Measurements from ENCODE around the gene DDB1. TPM values are rescaled to one million over a fixed set of nuclear protein-coding genes. Genes with fewer than 3 reads are reported as not detected.

Gene DDB1
- total and polyA plus RNA-seq, 9 of the 15 experiments (the other 6 are each of a cell fraction or from before 2014, with no cell fraction given) = 172 to 361 (median 266) TPM

DNA sequence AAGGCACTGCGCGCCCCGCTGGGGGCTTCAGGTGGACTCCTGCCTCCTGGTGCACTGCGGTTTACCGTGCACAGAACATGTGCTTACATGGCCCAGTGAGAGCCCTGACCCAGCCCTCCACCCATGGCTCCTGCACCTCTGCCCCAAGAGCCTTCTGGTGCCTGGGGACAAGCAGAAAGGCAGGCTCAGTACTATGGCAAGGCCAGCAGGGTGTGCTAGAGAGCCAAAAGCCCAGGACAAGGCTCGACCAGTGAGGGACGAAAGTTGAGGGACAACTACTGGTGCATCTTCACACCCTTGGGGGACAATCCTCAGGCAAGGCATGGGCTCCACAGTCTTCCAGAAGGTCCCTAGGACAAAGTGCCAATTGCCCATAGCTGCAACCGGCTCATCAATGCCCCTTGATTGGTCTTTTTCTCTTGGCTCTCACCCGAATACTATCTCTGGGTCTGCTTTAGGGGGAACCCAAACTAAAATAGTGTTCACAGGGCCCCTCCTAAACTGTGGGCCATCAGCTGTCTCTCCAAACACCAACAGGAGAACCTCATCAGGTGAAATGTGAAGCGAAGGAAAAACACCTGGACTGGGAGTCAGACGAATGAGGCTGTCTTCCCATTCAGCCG, 78.4 kb downstream of the DDB1 start:
- ATAC-seq (peak; percentile 97), DNase-seq (ENCODE audit: extremely low read depth in 1 of 4, low spot score in 3 of 4) (peak; percentile 80 to 88 (median 86)), FAIRE-seq (peak; percentile 99)
- Histone ChIP-seq H3K9ac (ENCODE audit: insufficient read depth in 1 of 2, low read depth in 2 of 2, low read length in 2 of 2) (no peak overlapping the region), H3K4me1 (replicated peaks in 1 of 2; ENCODE audit: control insufficient read depth in 2 of 2, insufficient read depth in 2 of 2, low read length in 2 of 2) (peaks cover 0 to 13% of the 10 kb centered on the region in 2 experiments; a peak in 2 of 5 replicates), H3K4me2 (ENCODE audit: insufficient read depth, low read length) (no peak overlapping the region), H3K9me1 (ENCODE audit: control insufficient read depth, insufficient read depth, low read length) (no peaks in the 10 kb centered on the region), H2AFZ (ENCODE audit: low read depth, low read length) (peak overlapping the region; percentile 65; the same call in 1 of the 2 replicates), H3K9me3 (replicated peaks; ENCODE audit: control insufficient read depth, insufficient read depth, low read depth, low read length) (no peaks in the 10 kb centered on the region), H3K27me3 (ENCODE audit: control insufficient read depth in 2 of 2, insufficient read depth in 2 of 2, low read length in 2 of 2) (peaks cover 3 to 17% of the 10 kb centered on the region in 2 experiments; a peak in 3 of 5 replicates), H3K27ac (ENCODE audit: extremely low read depth, low read depth, low read length) (no peak overlapping the region), H3K36me3 (ENCODE audit: control insufficient read depth, insufficient read depth, low read length) (no peaks in the 10 kb centered on the region), H4K20me1 (replicated peaks; ENCODE audit: control insufficient read depth, insufficient read depth, low read length) (no peaks in the 10 kb centered on the region), H3K79me2 (ENCODE audit: control insufficient read depth, insufficient read depth, low read length) (no peaks in the 10 kb centered on the region), H3K4me3 (no peak overlapping the region)
- intact Hi-C loops (cut with micrococcal nuclease) = loop anchor here (1.0 to 5.0 kb wide), 3 partner anchors 48 to 131 kb away; partner anchors contain the start of genes DDB1 and TKFC
- in situ Hi-C loops (cut with MboI) = loop anchor here (5.0 kb wide), 1 partner anchor 133 kb away; no protein-coding TSS in a partner anchor
- no TSS peak for BruUV-seq (replicated peaks)
- ChIA-PET CTCF (ENCODE audit: low intra/inter-chr PET ratio) (interaction anchor here (1.3 to 3.4 kb wide), 3 partner anchors 80 to 131 kb away, joined by 4 to 39 read pairs (median 5); no protein-coding TSS in a partner anchor), POLR2A (interaction anchor here (0.6 kb wide), 2 partner anchors 94 to 131 kb away, joined by 3 read pairs; no protein-coding TSS in a partner anchor)
- WGBS (ENCODE audit: insufficient coverage, low coverage, missing lambda C conversion rate) = 26% methylated on average over 12 of the region's 12 CpGs
- TF ChIP-seq XRCC5 (IDR thresholded peaks at IDR 0.05; ENCODE audit: low read depth, low read length) (peak; percentile 71; the same call in 1 of the 2 replicates), NCOR1 (IDR thresholded peaks at IDR 0.05) (no peak), ARID2 (IDR thresholded peaks at IDR 0.05) (peak; percentile 65; the same call in 1 of the 2 replicates), STAG1 (CRISPR knock-in tag; IDR thresholded peaks at IDR 0.05; ENCODE audit: borderline replicate concordance) (peak; percentile 79; the same call in 1 of the 2 replicates), CBX3 (IDR thresholded peaks at IDR 0.05; ENCODE audit: borderline replicate concordance in 1 of 2, low read length in 2 of 2) (0 out of 3 replicates have a peak, but pooled peaks of 1 of the 2 experiments have one; percentile 9), L3MBTL2 (IDR thresholded peaks at IDR 0.05) (peak; percentile 26; the same call in 1 of the 2 replicates), POLR3G (IDR thresholded peaks at IDR 0.05; ENCODE audit: extremely low read depth, insufficient read length, insufficient replicate concordance) (no peak), ARHGAP35 (IDR thresholded peaks at IDR 0.05; ENCODE audit: partially characterized antibody) (no peak), SMC3 (conservative IDR thresholded peaks at IDR 0.05; ENCODE audit: insufficient read depth, low read depth, low read length) (peak; percentile 95), CREM (IDR thresholded peaks at IDR 0.05; ENCODE audit: low read depth) (0 out of 2 replicates have a peak, but pooled peaks have one; percentile 27), TAF15 (IDR thresholded peaks at IDR 0.05; ENCODE audit: low read depth, low read length) (no peak), CC2D1A (IDR thresholded peaks at IDR 0.05) (peak; percentile 52; the same call in 1 of the 2 replicates), GTF2A2 (tag; IDR thresholded peaks at IDR 0.05) (no peak), CTBP1 (IDR thresholded peaks at IDR 0.05; ENCODE audit: borderline replicate concordance) (peak; percentile 25; the same call in 1 of the 2 replicates), LARP7 (IDR thresholded peaks at IDR 0.05) (no peak)
- TF ChIP-seq, protein P1, sequence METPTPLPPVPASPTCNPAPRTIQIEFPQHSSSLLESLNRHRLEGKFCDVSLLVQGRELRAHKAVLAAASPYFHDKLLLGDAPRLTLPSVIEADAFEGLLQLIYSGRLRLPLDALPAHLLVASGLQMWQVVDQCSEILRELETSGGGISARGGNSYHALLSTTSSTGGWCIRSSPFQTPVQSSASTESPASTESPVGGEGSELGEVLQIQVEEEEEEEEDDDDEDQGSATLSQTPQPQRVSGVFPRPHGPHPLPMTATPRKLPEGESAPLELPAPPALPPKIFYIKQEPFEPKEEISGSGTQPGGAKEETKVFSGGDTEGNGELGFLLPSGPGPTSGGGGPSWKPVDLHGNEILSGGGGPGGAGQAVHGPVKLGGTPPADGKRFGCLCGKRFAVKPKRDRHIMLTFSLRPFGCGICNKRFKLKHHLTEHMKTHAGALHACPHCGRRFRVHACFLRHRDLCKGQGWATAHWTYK (CRISPR knock-in tag; IDR thresholded peaks at IDR 0.05) = no peak
- TF ChIP-seq, protein P2, sequence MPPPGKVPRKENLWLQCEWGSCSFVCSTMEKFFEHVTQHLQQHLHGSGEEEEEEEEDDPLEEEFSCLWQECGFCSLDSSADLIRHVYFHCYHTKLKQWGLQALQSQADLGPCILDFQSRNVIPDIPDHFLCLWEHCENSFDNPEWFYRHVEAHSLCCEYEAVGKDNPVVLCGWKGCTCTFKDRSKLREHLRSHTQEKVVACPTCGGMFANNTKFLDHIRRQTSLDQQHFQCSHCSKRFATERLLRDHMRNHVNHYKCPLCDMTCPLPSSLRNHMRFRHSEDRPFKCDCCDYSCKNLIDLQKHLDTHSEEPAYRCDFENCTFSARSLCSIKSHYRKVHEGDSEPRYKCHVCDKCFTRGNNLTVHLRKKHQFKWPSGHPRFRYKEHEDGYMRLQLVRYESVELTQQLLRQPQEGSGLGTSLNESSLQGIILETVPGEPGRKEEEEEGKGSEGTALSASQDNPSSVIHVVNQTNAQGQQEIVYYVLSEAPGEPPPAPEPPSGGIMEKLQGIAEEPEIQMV (tag; conservative IDR thresholded peaks at IDR 0.05; ENCODE audit: low read depth) = no peak
- TF ChIP-seq, protein P3, sequence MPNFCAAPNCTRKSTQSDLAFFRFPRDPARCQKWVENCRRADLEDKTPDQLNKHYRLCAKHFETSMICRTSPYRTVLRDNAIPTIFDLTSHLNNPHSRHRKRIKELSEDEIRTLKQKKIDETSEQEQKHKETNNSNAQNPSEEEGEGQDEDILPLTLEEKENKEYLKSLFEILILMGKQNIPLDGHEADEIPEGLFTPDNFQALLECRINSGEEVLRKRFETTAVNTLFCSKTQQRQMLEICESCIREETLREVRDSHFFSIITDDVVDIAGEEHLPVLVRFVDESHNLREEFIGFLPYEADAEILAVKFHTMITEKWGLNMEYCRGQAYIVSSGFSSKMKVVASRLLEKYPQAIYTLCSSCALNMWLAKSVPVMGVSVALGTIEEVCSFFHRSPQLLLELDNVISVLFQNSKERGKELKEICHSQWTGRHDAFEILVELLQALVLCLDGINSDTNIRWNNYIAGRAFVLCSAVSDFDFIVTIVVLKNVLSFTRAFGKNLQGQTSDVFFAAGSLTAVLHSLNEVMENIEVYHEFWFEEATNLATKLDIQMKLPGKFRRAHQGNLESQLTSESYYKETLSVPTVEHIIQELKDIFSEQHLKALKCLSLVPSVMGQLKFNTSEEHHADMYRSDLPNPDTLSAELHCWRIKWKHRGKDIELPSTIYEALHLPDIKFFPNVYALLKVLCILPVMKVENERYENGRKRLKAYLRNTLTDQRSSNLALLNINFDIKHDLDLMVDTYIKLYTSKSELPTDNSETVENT (CRISPR knock-in tag; IDR thresholded peaks at IDR 0.05) = 0 out of 2 replicates have a peak, but pooled peaks have one; percentile 16
